Mesenchymal stem cell (in vitro differentiated cells and primary cell): ENCODE measurements around the gene ZSCAN12.

Experiments used
- DNase-seq: peaks from one replicate; pipeline ENCODE4 v3.0.0-alpha.2; 2013
- H2AFZ ChIP-seq: one replicate; pipeline ENCODE4 v1.6.1; 2013; ENCODE audit warnings: low read depth, mild to moderate bottlenecking, control low read depth, inconsistent platforms, low read length, moderate library complexity
- H2AK5ac ChIP-seq: 2 replicates; pipeline ENCODE4 v1.6.1; 2013; ENCODE audit warnings: low read length, moderate library complexity, mild to moderate bottlenecking, inconsistent platforms; ENCODE audit not compliant: severe bottlenecking
- H2BK120ac ChIP-seq: one replicate; pipeline ENCODE4 v1.6.1; 2013; ENCODE audit warnings: low read depth, mild to moderate bottlenecking, inconsistent platforms, low read length, moderate library complexity
- H2BK12ac ChIP-seq, 2 experiments: one replicate each; pipeline ENCODE4 v1.6.1; 2013; ENCODE audit warnings: inconsistent platforms in 2 of 2, low read length in 2 of 2, mild to moderate bottlenecking in 2 of 2, moderate library complexity in 2 of 2, control low read depth in 1 of 2
- H2BK15ac ChIP-seq: one replicate; pipeline ENCODE4 v1.6.1; 2013; ENCODE audit warnings: mild to moderate bottlenecking, low read depth, inconsistent platforms; ENCODE audit not compliant: poor library complexity, severe bottlenecking
- H2BK5ac ChIP-seq: 2 replicates; pipeline ENCODE4 v1.6.1; 2013; ENCODE audit warnings: low read depth, mild to moderate bottlenecking, low read length, control low read depth, inconsistent platforms; ENCODE audit not compliant: poor library complexity, severe bottlenecking
- H3K14ac ChIP-seq, 2 experiments: one replicate each; pipeline ENCODE4 v1.6.1; 2013; ENCODE audit warnings: inconsistent platforms in 2 of 2, low read length in 2 of 2, control low read depth in 1 of 2, mild to moderate bottlenecking in 1 of 2, moderate library complexity in 1 of 2
- H3K18ac ChIP-seq, 2 experiments: one replicate each; pipeline ENCODE4 v1.6.1; 2013; ENCODE audit warnings: inconsistent platforms in 2 of 2, low read length in 2 of 2, control low read depth in 1 of 2, low read depth in 1 of 2, mild to moderate bottlenecking in 1 of 2
- H3K23ac ChIP-seq, 2 experiments: one replicate each; pipeline ENCODE4 v1.6.1; 2013; ENCODE audit warnings: inconsistent platforms in 2 of 2, low read length in 2 of 2, mild to moderate bottlenecking in 2 of 2, moderate library complexity in 2 of 2, control low read depth in 1 of 2
- H3K27ac ChIP-seq: 2 replicates; pipeline ENCODE4 v1.5.1; 2013; ENCODE audit warnings: mild to moderate bottlenecking, moderate library complexity, low read length, control low read depth, inconsistent platforms; ENCODE audit not compliant: poor library complexity, severe bottlenecking
- H3K27me3 ChIP-seq, 2 experiments: 2 replicates each; pipeline versions ENCODE4 v1.6.1 to v1.7.0; 2013; ENCODE audit warnings: low read length in 2 of 2, mild to moderate bottlenecking in 2 of 2, moderate library complexity in 2 of 2, control low read depth in 1 of 2, inconsistent platforms in 1 of 2; ENCODE audit not compliant: control insufficient read depth in 1 of 2, insufficient read depth in 1 of 2
- H3K36me3 ChIP-seq, 2 experiments: 2 replicates each; pipeline versions ENCODE4 v1.6.1 to v1.7.0; 2013; ENCODE audit warnings: low read length in 2 of 2, control low read depth in 1 of 2, inconsistent platforms in 1 of 2, low read depth in 1 of 2, mild to moderate bottlenecking in 1 of 2; ENCODE audit not compliant: insufficient read depth in 2 of 2, control insufficient read depth in 1 of 2
- H3K4ac ChIP-seq, 2 experiments: one replicate each; pipeline ENCODE4 v1.6.1; 2013; ENCODE audit warnings: inconsistent platforms in 2 of 2, low read length in 2 of 2, mild to moderate bottlenecking in 2 of 2, moderate library complexity in 2 of 2, control low read depth in 1 of 2, low read depth in 1 of 2
- H3K4me1 ChIP-seq: 2 replicates; pipeline ENCODE4 v1.6.1; 2013; ENCODE audit warnings: low read depth, low read length, control low read depth; ENCODE audit not compliant: control insufficient read depth, insufficient read depth
- H3K4me2 ChIP-seq: 2 replicates; pipeline ENCODE4 v1.6.1; 2013; ENCODE audit warnings: low read length, mild to moderate bottlenecking, inconsistent platforms; ENCODE audit not compliant: poor library complexity, severe bottlenecking
- H3K4me3 ChIP-seq, 2 experiments: 2 replicates each; pipeline versions ENCODE4 v1.5.1 to v1.7.0; 2013; ENCODE audit warnings: low read length in 2 of 2, mild to moderate bottlenecking in 2 of 2, control low read depth in 1 of 2, low read depth in 1 of 2; ENCODE audit not compliant: insufficient read depth in 1 of 2
- H3K79me1 ChIP-seq: replicated peaks from 2 replicates; pipeline ENCODE4 v1.6.1; 2013; ENCODE audit warnings: mild to moderate bottlenecking, control low read depth, low read length, inconsistent platforms; ENCODE audit not compliant: poor library complexity, severe bottlenecking
- H3K9ac ChIP-seq: 2 replicates; pipeline ENCODE4 v1.7.0; 2013; ENCODE audit warnings: mild to moderate bottlenecking, low read length, moderate library complexity
- H3K9me3 ChIP-seq: 2 replicates; pipeline ENCODE4 v1.7.0; 2013; ENCODE audit warnings: mild to moderate bottlenecking, low read length; ENCODE audit not compliant: control insufficient read depth
- H4K8ac ChIP-seq: one replicate; pipeline ENCODE4 v1.6.1; 2013; ENCODE audit warnings: inconsistent platforms, mild to moderate bottlenecking, low read length, moderate library complexity
- H4K91ac ChIP-seq: one replicate; pipeline ENCODE4 v1.6.1; 2013; ENCODE audit warnings: mild to moderate bottlenecking, low read length, inconsistent platforms
- WGBS: methylation state at CpG from one replicate; pipeline ENCODE4 v1.1.7; 2013; ENCODE audit warnings: mixed read lengths; 5-methylcytosine and 5-hydroxymethylcytosine counted together

ZSCAN12 gene

DNA sequence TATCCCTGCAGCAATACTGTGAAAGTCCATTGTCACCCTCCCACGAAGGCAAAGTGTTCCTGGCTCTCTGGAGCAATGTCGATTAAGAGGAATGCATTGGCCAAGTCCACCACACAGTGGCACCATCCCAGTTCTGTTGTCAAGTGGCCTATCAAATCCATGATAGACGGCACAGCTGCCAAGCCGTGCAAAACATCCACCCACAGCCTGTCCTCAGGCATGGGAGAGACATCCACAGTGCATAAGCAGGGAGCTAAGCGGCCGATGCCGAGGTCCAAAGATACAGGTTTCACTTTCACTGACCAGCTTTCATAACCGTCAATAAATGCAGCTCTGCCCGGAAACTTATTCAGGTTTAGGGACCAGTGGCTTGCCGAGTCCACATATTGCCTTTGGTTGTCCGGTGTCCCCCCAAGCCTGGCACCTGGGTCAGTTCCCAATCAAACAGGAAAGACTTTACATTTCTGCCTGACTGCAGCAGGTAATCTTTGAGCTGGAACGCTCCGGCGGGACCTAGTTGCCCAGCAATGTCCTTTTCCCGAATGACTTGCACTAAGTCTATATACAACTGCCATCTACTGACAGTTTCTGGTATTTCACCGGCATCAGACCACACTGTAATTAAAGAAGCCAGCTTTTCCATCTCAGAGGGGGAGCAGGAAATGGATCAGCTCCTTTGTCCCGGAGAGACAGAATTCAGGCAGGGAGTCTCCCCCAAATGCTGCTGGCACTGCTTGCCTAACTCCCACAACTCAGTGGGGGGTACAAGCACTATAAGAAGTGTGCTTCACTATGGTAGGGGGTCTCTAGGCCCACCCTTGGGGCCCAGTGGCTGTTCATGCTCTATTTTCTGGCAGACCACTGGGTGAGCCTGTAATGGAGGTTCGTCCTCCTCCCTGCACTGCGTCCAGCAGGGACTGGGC, 43.5 kb downstream of the ZSCAN12 start:
- Histone ChIP-seq H3K4me2 (peak overlapping the region; percentile 20), H3K14ac (peak overlapping the region in 1 of 2 experiments; percentile 73), H3K18ac (peak overlapping the region; percentile 56 to 93), H3K9ac (peak overlapping the region; percentile 90), H3K4me1 (peaks cover 11% of the 10 kb centered on the region), H3K4ac (peak overlapping the region; percentile 83 to 96), H3K79me1 (peaks cover 30% of the 10 kb centered on the region), H3K36me3 (peaks cover 2 to 5% of the 10 kb centered on the region in 2 experiments), H3K23ac (no peak overlapping the region), H3K9me3 (no peaks in the 10 kb centered on the region), H2BK12ac (peak overlapping the region; percentile 7 to 84), H3K27ac (peak overlapping the region; percentile 64), H4K91ac (peak overlapping the region; percentile 95), H2BK120ac (peak overlapping the region; percentile 90), H3K27me3 (no peaks in the 10 kb centered on the region), H2AK5ac (peak overlapping the region; percentile 55), H2BK5ac (no peak overlapping the region), H2BK15ac (peak overlapping the region; percentile 20), H2AFZ (no peak overlapping the region), H3K4me3 (peak overlapping the region; percentile 42 to 84), H4K8ac (peak overlapping the region; percentile 98)
- DNase-seq = peak; percentile 93
- 19% methylated on average over 19 of the region's 19 CpGs for WGBS

GRCh38 chr6:28354688-28355554, 44.6 kb downstream of the ZSCAN12 start:
- H4K91ac ChIP-seq = no peak overlapping the region
- peak overlapping the region; percentile 90 for H3K9ac ChIP-seq
- peaks cover 11% of the 10 kb centered on the region for H3K4me1 ChIP-seq
- no peak overlapping the region for H2BK15ac ChIP-seq
- H3K4me3 ChIP-seq = peak overlapping the region in 1 of 2 experiments; percentile 84
- H3K4me2 ChIP-seq = no peak overlapping the region
- DNase-seq = peak; percentile 1
- peak overlapping the region in 1 of 2 experiments; percentile 6 for H3K4ac ChIP-seq
- H2BK120ac ChIP-seq = no peak overlapping the region
- H3K27me3 ChIP-seq = no peaks in the 10 kb centered on the region
- peaks cover 33% of the 10 kb centered on the region for H3K79me1 ChIP-seq
- no peaks in the 10 kb centered on the region for H3K9me3 ChIP-seq
- peak overlapping the region; percentile 60 for H4K8ac ChIP-seq
- H3K18ac ChIP-seq = peak overlapping the region in 1 of 2 experiments; percentile 16
- H2AFZ ChIP-seq = no peak overlapping the region
- WGBS = 91% methylated on average over 10 of the region's 10 CpGs
- H3K27ac ChIP-seq = no peak overlapping the region
- no peak overlapping the region for H2BK5ac ChIP-seq
- H2BK12ac ChIP-seq = peak overlapping the region; percentile 6 to 31
- H2AK5ac ChIP-seq = no peak overlapping the region
- H3K36me3 ChIP-seq = peaks cover 0 to 2% of the 10 kb centered on the region in 2 experiments
- no peak overlapping the region for H3K14ac ChIP-seq
- no peak overlapping the region for H3K23ac ChIP-seq

GRCh38 chr6:28353981-28354676, 45.4 kb downstream of the ZSCAN12 start:
- Histone ChIP-seq H2BK12ac (peak overlapping the region in 1 of 2 experiments; percentile 6), H4K8ac (peak overlapping the region; percentile 52), H3K23ac (no peak overlapping the region), H3K14ac (no peak overlapping the region), H2AK5ac (no peak overlapping the region), H3K18ac (no peak overlapping the region), H3K27me3 (no peaks in the 10 kb centered on the region), H2BK5ac (no peak overlapping the region), H3K27ac (no peak overlapping the region), H3K9ac (peak overlapping the region; percentile 90), H2AFZ (no peak overlapping the region), H3K79me1 (peaks cover 33% of the 10 kb centered on the region), H3K4ac (peak overlapping the region in 1 of 2 experiments; percentile 10), H3K4me3 (peak overlapping the region in 1 of 2 experiments; percentile 9), H3K9me3 (no peaks in the 10 kb centered on the region), H2BK120ac (no peak overlapping the region), H4K91ac (peak overlapping the region; percentile 20), H3K36me3 (no peaks in the 10 kb centered on the region), H2BK15ac (peak overlapping the region; percentile 65), H3K4me1 (peaks cover 11% of the 10 kb centered on the region), H3K4me2 (no peak overlapping the region)
- peak; percentile 7 for DNase-seq
- WGBS = 89% methylated on average over 11 of the region's 11 CpGs
